ENCODE data around the gene NUDT14. TPM values are rescaled to one million over a fixed set of nuclear protein-coding genes. Genes with fewer than 3 reads are reported as not detected.

The NUDT14 gene
- total and polyA plus RNA-seq, 12 donors = 4.1 to 55.8 (median 36.6) TPM

DNA sequence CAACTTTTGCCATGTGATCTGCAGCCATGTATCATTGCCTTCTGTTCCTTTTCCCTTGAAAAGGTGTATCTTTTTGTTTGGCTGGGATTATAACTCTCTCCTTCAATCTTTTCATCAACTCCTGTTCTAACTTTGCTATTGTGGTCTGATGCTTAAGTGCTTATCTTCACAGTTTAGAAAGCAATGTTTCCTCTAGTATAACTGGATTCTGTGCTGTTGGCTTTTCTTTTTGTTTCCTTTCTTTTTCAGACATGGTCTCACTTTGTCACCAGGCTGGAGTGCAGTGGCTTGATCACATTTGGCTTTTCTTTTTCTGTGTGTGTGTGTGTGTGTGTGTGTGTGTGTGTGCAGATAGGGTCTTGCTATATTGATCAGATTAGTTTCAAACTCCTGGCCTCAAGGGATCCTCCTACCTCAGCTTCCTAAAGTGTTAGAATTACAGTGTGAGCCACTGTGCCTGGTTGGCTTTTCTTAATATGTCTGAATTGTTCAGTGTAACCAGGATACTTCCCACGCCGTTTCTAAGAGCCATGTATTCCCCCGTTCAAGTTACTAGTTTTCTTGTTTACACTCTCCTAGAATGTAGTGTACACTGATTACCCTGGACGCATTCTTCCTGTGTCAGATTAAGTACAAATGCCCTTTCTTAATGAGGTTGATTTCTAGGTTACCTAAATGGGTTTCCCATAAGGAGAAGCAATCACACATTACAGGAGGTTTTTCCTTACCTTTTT is 48.0 kb downstream of the NUDT14 start:
- Histone ChIP-seq H3K36me3 (replicated peaks in 1 of 2) (no peaks in the 10 kb centered on the region), H3K27me3 (peaks cover 5% of the 10 kb centered on the region), H3K9me3 (replicated peaks in 1 of 3) (no peaks in the 10 kb centered on the region), H3K4me1 (replicated peaks in 1 of 2) (no peaks in the 10 kb centered on the region), H3K4me3 (no peak overlapping the region), H3K27ac (no peak overlapping the region)
- no peak for TF ChIP-seq POLR2A (IDR thresholded peaks at IDR 0.05)
- TF ChIP-seq, protein P1, sequence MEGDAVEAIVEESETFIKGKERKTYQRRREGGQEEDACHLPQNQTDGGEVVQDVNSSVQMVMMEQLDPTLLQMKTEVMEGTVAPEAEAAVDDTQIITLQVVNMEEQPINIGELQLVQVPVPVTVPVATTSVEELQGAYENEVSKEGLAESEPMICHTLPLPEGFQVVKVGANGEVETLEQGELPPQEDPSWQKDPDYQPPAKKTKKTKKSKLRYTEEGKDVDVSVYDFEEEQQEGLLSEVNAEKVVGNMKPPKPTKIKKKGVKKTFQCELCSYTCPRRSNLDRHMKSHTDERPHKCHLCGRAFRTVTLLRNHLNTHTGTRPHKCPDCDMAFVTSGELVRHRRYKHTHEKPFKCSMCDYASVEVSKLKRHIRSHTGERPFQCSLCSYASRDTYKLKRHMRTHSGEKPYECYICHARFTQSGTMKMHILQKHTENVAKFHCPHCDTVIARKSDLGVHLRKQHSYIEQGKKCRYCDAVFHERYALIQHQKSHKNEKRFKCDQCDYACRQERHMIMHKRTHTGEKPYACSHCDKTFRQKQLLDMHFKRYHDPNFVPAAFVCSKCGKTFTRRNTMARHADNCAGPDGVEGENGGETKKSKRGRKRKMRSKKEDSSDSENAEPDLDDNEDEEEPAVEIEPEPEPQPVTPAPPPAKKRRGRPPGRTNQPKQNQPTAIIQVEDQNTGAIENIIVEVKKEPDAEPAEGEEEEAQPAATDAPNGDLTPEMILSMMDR (IDR thresholded peaks at IDR 0.05) = no peak
- intact Hi-C loops (cut with DNase I) = no loop called here
- 61 to 79% (median 68%) methylated on average over 4 of the region's 4 CpGs for WGBS, 4 donors
- no peak for DNase-seq

DNA sequence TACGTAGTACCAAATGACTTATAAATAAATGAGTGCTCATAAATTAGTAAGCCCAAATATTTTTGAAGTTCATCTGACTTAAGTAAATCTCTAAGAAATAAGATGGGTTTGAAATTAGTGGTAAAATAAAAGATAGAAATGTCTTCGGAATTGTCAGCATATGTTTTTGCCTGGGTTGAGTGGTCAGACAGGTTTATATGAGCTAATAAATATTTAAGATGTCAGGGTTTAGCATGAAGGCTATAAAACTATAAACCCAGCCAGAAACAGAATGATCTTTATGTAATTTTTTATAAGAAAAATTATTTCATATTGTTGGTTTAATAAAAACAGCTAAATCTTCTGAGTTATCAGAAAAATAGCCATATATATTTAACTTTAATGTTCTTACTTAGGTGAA is 49.9 kb downstream of the NUDT14 start:
- 72 to 85% (median 77%) methylated on average over 2 of the region's 2 CpGs for whole genome bisulfite sequencing, 4 donors
- no peaks in the 10 kb centered on the region for H3K36me3 ChIP-seq (replicated peaks in 1 of 2)

GRCh38 chr14:105128059-105128458 is 53.1 kb downstream of the NUDT14 start:
- Histone ChIP-seq H3K9me3 (replicated peaks in 1 of 3) (no peaks in the 10 kb centered on the region), H3K27ac (no peak overlapping the region), H3K27me3 (no peaks in the 10 kb centered on the region), H3K36me3 (replicated peaks in 1 of 2) (no peaks in the 10 kb centered on the region), H3K4me3 (no peak overlapping the region), H3K4me1 (replicated peaks in 1 of 2) (no peaks in the 10 kb centered on the region)
- TF ChIP-seq, protein P1 (IDR thresholded peaks at IDR 0.05) = no peak
- no peak for TF ChIP-seq POLR2A (IDR thresholded peaks at IDR 0.05)
- WGBS, 4 donors = 50 to 62% (median 56%) methylated on average over 5 of the region's 5 CpGs
- peak in 2 of 7 donors; percentile 1 to 10 for DNase-seq
- intact Hi-C loops (cut with DNase I) = no loop called here

More for the DNA sequence above, 49.9 kb downstream of the NUDT14 start:
- no peak for DNase-seq
- intact Hi-C loops (cut with DNase I) = no loop called here
- Histone ChIP-seq H3K9me3 (replicated peaks in 1 of 3) (no peaks in the 10 kb centered on the region), H3K4me3 (no peak overlapping the region), H3K4me1 (replicated peaks in 1 of 2) (no peaks in the 10 kb centered on the region), H3K27ac (no peak overlapping the region), H3K27me3 (no peaks in the 10 kb centered on the region)
- TF ChIP-seq, protein P1 (IDR thresholded peaks at IDR 0.05) = no peak
- no peak for TF ChIP-seq POLR2A (IDR thresholded peaks at IDR 0.05)

GRCh38 chr14:105126981-105127329 is 54.2 kb downstream of the NUDT14 start:
- 60 to 71% (median 69%) methylated on average over 9 of the region's 9 CpGs for WGBS, 4 donors
- Histone ChIP-seq H3K9me3 (replicated peaks in 1 of 3) (no peaks in the 10 kb centered on the region), H3K27me3 (no peaks in the 10 kb centered on the region), H3K4me1 (replicated peaks in 1 of 2) (no peaks in the 10 kb centered on the region), H3K36me3 (replicated peaks in 1 of 2) (no peaks in the 10 kb centered on the region), H3K4me3 (no peak overlapping the region), H3K27ac (no peak overlapping the region)
- DNase-seq = peak in 3 of 7 donors; percentile 4 to 27 (median 5)
- no peak for TF ChIP-seq POLR2A (IDR thresholded peaks at IDR 0.05)
- TF ChIP-seq, protein P1 (IDR thresholded peaks at IDR 0.05) = no peak
- intact Hi-C loops (cut with DNase I) = no loop called here
